Smooth muscle cell (in vitro differentiated cells): ENCODE results near the gene VCX2. TPM values are rescaled to one million over a fixed set of nuclear protein-coding genes. Genes with fewer than 3 reads are reported as not detected.
"Not testable (repeated sequence)": the region's sequence is repeated elsewhere in the genome, so short reads cannot be mapped to it uniquely, and the experiment has no call there.

Experiments
- DNase-seq: peaks from one replicate; lab custom pipeline; 2025; ENCODE audit not compliant: unreplicated experiment; lab: John Stamatoyannopoulos, UW
- H2AFZ ChIP-seq: fragments of 200-600 bp; sonication (generic); 2 replicates; pipeline ENCODE4 v1.6.0; 2016; ENCODE audit warnings: antibody characterized with exemption, low read depth, mild to moderate bottlenecking
- H3F3A ChIP-seq: fragments of 200-600 bp; sonication (generic); 2 replicates; pipeline ENCODE4 v1.6.0; 2017; ENCODE audit warnings: antibody characterized with exemption, low read depth
- H3K27ac ChIP-seq: fragments of 200-600 bp; sonication (generic); 2 replicates; pipeline ENCODE4 v1.5.1; 2016; ENCODE audit warnings: low read depth, mild to moderate bottlenecking
- H3K27me3 ChIP-seq: fragments of 200-600 bp; sonication (generic); 2 replicates; pipeline ENCODE4 v1.6.1; 2016; ENCODE audit warnings: low read depth, mild to moderate bottlenecking
- H3K36me3 ChIP-seq: fragments of 200-600 bp; sonication (generic); 2 replicates; pipeline ENCODE4 v1.5.1; 2016; ENCODE audit warnings: low read depth
- H3K4me1 ChIP-seq: fragments of 200-600 bp; sonication (generic); 2 replicates; pipeline ENCODE4 v1.5.1; 2016; ENCODE audit warnings: low read depth
- H3K4me2 ChIP-seq: fragments of 200-600 bp; sonication (generic); 2 replicates; pipeline ENCODE4 v1.6.0; 2016; ENCODE audit warnings: mild to moderate bottlenecking
- H3K4me3 ChIP-seq: fragments of 200-600 bp; sonication (generic); 2 replicates; pipeline ENCODE4 v1.5.1; 2016; ENCODE audit warnings: mild to moderate bottlenecking
- H3K79me2 ChIP-seq: fragments of 200-600 bp; sonication (generic); 2 replicates; pipeline ENCODE4 v1.6.0; 2016; ENCODE audit warnings: low read depth, mild to moderate bottlenecking
- H3K9ac ChIP-seq: fragments of 200-600 bp; sonication (generic); 2 replicates; pipeline ENCODE4 v1.6.0; 2016; ENCODE audit warnings: low read depth
- H3K9me3 ChIP-seq: fragments of 200-600 bp; sonication (generic); replicated peaks from 2 replicates; pipeline ENCODE4 v1.5.1; 2016; ENCODE audit warnings: low read depth
- H4K20me1 ChIP-seq: fragments of 200-600 bp; sonication (generic); 2 replicates; pipeline ENCODE4 v1.6.0; 2016; ENCODE audit warnings: low read depth
- WGBS: methylation state at CpG from one replicate; pipeline ENCODE4 v1.1.7; 2016; ENCODE audit warnings: low lambda C conversion rate; 5-methylcytosine and 5-hydroxymethylcytosine counted together
- microRNA counts: library from miRNA; unstranded; fragments of <30 nt; microRNA quantifications from one replicate; lab custom pipeline; 2016
- microRNA-seq: library from miRNA; unstranded; fragments of <30 nt; microRNA quantifications from one replicate; pipeline ENCODE4, GENCODE V29; 2016; ENCODE audit warnings: borderline number of aligned reads
- polyA plus RNA-seq: library from polyadenylated mRNA; unstranded; fragments of >200 nt; fragmentation: Nextera tagmentation; extraction: Ambion mirVana; gene quantifications from 2 replicates; pipeline ENCODE4 v1.2.1, GENCODE V29; 2016
- small RNA-seq: library from RNA; depleted of rRNA; stranded (forward); fragments of <200 nt; gene quantifications from one replicate; pipeline ENCODE3, GENCODE V24; 2014
- total RNA-seq: library from RNA; depleted of rRNA; stranded (reverse); fragments of >200 nt; gene quantifications from 2 replicates; pipeline ENCODE4 v1.2.3, GENCODE V29; 2014
- TF ChIP-seq, protein P1 (sequence below): fragments of 200-600 bp; sonication (generic); IDR thresholded peaks from 2 replicates; pipeline ENCODE4 v1.5.1; 2017; ENCODE audit warnings: borderline replicate concordance, mild to moderate bottlenecking, antibody characterized with exemption; ENCODE audit not compliant: insufficient read depth, poor library complexity, severe bottlenecking

Gene VCX2
- total and polyA plus RNA-seq, 2 experiments from 2014 or later, result not detected

DNA sequence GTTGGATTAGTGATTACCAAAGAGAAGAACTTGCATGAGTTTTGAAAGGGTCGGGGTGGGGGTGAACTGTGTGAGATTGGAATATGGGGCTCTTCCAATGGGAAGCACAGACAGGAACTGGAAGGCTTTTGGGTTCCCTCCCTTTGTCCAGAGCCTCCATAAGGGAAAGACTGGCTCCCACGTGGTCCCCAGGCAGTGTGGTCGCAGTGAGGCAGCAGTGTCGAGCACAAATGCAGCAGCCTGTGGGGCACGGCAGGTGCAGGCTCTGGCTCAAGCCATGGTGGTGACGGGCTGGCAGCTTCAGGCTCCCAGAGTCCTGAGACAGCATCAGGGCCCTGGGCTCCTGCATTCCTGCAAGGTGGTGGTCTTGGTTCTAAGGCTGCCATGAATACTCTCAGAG, 45.5 kb downstream of the VCX2 start:
- H3K27ac ChIP-seq, result no peak overlapping the region
- H3K4me2 ChIP-seq, result no peak overlapping the region
- H3K9me3 ChIP-seq, result no peaks in the 10 kb centered on the region
- no peak overlapping the region for H2AFZ ChIP-seq
- H3K79me2 ChIP-seq, result no peaks in the 10 kb centered on the region
- H3K36me3 ChIP-seq, result no peaks in the 10 kb centered on the region
- H4K20me1 ChIP-seq, result no peaks in the 10 kb centered on the region
- H3K4me3 ChIP-seq, result no peak overlapping the region
- TF ChIP-seq, protein P1, sequence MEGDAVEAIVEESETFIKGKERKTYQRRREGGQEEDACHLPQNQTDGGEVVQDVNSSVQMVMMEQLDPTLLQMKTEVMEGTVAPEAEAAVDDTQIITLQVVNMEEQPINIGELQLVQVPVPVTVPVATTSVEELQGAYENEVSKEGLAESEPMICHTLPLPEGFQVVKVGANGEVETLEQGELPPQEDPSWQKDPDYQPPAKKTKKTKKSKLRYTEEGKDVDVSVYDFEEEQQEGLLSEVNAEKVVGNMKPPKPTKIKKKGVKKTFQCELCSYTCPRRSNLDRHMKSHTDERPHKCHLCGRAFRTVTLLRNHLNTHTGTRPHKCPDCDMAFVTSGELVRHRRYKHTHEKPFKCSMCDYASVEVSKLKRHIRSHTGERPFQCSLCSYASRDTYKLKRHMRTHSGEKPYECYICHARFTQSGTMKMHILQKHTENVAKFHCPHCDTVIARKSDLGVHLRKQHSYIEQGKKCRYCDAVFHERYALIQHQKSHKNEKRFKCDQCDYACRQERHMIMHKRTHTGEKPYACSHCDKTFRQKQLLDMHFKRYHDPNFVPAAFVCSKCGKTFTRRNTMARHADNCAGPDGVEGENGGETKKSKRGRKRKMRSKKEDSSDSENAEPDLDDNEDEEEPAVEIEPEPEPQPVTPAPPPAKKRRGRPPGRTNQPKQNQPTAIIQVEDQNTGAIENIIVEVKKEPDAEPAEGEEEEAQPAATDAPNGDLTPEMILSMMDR, result no peak
- H3F3A ChIP-seq, result no peaks in the 10 kb centered on the region
- DNase-seq, result no peak
- no peaks in the 10 kb centered on the region for H3K27me3 ChIP-seq
- WGBS, result 82% methylated on average over 6 of the region's 6 CpGs
- no peaks in the 10 kb centered on the region for H3K4me1 ChIP-seq
- no peak overlapping the region for H3K9ac ChIP-seq

DNA sequence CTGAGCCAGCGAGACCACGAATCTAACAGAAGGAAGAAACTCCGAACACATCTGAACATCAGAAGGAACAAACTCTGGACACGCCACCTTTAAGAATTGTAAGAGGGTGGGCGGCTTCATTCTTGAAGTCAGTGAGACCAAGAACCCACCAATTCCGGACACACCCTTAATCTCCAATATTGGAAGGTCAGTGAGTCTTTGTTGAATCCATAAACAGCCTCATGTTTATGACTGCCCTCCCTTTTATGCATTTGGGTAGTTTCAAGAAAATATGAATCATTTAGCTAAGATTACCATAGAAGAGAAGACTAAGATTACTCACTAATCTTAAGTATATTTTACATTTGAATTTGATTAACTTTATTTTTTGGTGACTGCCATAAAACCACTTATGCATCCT, 48.5 kb downstream of the VCX2 start:
- no peaks in the 10 kb centered on the region for H3F3A ChIP-seq
- H2AFZ ChIP-seq, result no peak overlapping the region
- H3K27me3 ChIP-seq, result no peaks in the 10 kb centered on the region
- no peaks in the 10 kb centered on the region for H3K9me3 ChIP-seq
- TF ChIP-seq, protein P1, result no peak
- peak overlapping the region; percentile 18 for H3K4me2 ChIP-seq
- DNase-seq, result no peak
- H3K27ac ChIP-seq, result no peak overlapping the region
- H3K4me3 ChIP-seq, result no peak overlapping the region
- H3K79me2 ChIP-seq, result no peaks in the 10 kb centered on the region
- no peaks in the 10 kb centered on the region for H3K4me1 ChIP-seq
- no peak overlapping the region for H3K9ac ChIP-seq
- WGBS, result 76% methylated on average over 6 of the region's 6 CpGs
- no peaks in the 10 kb centered on the region for H4K20me1 ChIP-seq
- no peaks in the 10 kb centered on the region for H3K36me3 ChIP-seq

DNA sequence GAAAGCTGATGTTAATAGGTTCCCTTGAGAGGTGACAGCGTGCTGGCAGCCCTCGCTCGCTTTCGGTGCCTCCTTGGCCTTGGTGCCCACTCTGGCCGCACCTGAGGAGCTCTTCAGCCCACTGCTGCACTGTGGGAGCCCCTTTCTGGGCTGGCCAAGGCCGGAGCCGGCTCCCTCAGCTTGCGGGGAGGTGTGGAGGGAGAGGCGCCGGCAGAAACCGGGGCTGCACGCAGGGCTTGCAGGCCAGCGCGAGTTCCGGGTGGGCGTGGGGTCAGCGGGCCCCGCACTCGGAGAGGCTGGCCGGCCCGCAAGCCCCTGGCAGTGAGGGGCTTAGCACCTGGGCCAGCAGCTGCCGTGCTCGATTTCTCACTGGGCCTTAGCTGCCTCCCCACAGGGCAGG, 49.7 kb downstream of the VCX2 start:
- not testable (repeated sequence) for DNase-seq, H3K9me3 ChIP-seq, H3K4me2 ChIP-seq, H3K4me3 ChIP-seq, H3K27ac ChIP-seq, H3K36me3 ChIP-seq, H2AFZ ChIP-seq, H3K27me3 ChIP-seq, H3K9ac ChIP-seq, H3K79me2 ChIP-seq, H4K20me1 ChIP-seq, H3F3A ChIP-seq, H3K4me1 ChIP-seq
- WGBS, result 85% methylated on average over 19 of the region's 23 CpGs

MicroRNA genes within 50 kb of the gene (microRNA counts, 767-probe panel; counts per million panel counts)
- microRNA hsa-miR-651 (lab: Ali Mortazavi, UCI), result 183 counts per million

Small RNAs within 50 kb of the gene (microRNA-seq; reads per million reads assigned to microRNA genes)
- 46.2 reads per million, percentile 43 among the genes with 10 or more reads in this experiment for gene MIR651

Small RNAs within 50 kb of the gene (small RNA-seq; reads per million reads assigned to genes)
- 0.32 reads per million, percentile 7 among the genes with 10 or more reads in this experiment for gene MIR651

Other genes with a start within 250 kb of the VCX2 start
- 21.6 and 24.1 TPM in 2 replicates for gene PNPLA4, start 243.9 kb downstream of the VCX2 start, total RNA-seq
- gene PNPLA4, start 243.9 kb downstream of the VCX2 start, polyA plus RNA-seq, result 20.1 and 27.8 TPM in 2 replicates